IPS-NIHi7 (cell line): ENCODE results near the gene RARRES2.

Experiments used
- DNase-seq: peaks from one replicate; pipeline ENCODE4 v3.0.0; 2012; ENCODE audit warnings: mixed read lengths; ENCODE audit errors: extremely low spot score

RARRES2 gene

GRCh38 chr7:150376560-150376959, 35.1 kb upstream of the RARRES2 start:
- no peak for DNase-seq

GRCh38 chr7:150375662-150376521, 34.5 kb upstream of the RARRES2 start:
- DNase-seq, result no peak

- no peak for DNase-seq
Measured at GRCh38 chr7:150374472-150374871, 33.0 kb upstream of the RARRES2 start.

- DNase-seq, result no peak
Measured at GRCh38 chr7:150374026-150374425, 32.6 kb upstream of the RARRES2 start.

- DNase-seq, result no peak
Measured at GRCh38 chr7:150373049-150373801, 31.8 kb upstream of the RARRES2 start.

- DNase-seq, result no peak
Measured at GRCh38 chr7:150372271-150373048, 31.0 kb upstream of the RARRES2 start.

GRCh38 chr7:150371996-150372270, 30.5 kb upstream of the RARRES2 start:
- DNase-seq, result no peak

- DNase-seq, result no peak
Measured at GRCh38 chr7:150371131-150371995, 29.9 kb upstream of the RARRES2 start.

GRCh38 chr7:150370612-150371071, 29.2 kb upstream of the RARRES2 start:
- no peak for DNase-seq

- no peak for DNase-seq
Measured at GRCh38 chr7:150369748-150370501, 28.5 kb upstream of the RARRES2 start.

GRCh38 chr7:150368884-150369747, 27.7 kb upstream of the RARRES2 start:
- peak; percentile 75 for DNase-seq

- peak; percentile 77 for DNase-seq
Measured at GRCh38 chr7:150368096-150368883, 26.9 kb upstream of the RARRES2 start, which contains the start of gene REPIN1. Gene REPIN1, plus strand, starts transcription at chr7:150368822. Its CDS starts 890 bp downstream, at chr7:150369712.

GRCh38 chr7:150367677-150368095, 26.3 kb upstream of the RARRES2 start:
- DNase-seq, result no peak

- DNase-seq, result no peak
Measured at GRCh38 chr7:150365673-150366398, 24.4 kb upstream of the RARRES2 start.

- no peak for DNase-seq
Measured at GRCh38 chr7:150365194-150365593, 23.8 kb upstream of the RARRES2 start.

- no peak for DNase-seq
Measured at GRCh38 chr7:150363872-150364271, 22.4 kb upstream of the RARRES2 start.

- DNase-seq, result no peak
Measured at GRCh38 chr7:150363370-150363769, 21.9 kb upstream of the RARRES2 start.
